Transverse colon (tissue), 4 donors: ENCODE measurements around the gene GRPEL1.

Source experiments
- CTCF ChIP-seq, 5 experiments: fragments of 200-600 bp in 3 of 5; fragments of 450-650 bp in 2 of 5; sonication (generic) in 3 of 5; IDR thresholded peaks; 1 replicate in 2 of 5; 2 replicates in 3 of 5; pipeline ENCODE4 v1.5.1; 2016 to 2017; ENCODE audit warnings: antibody characterized with exemption in 5 of 5, inconsistent platforms in 3 of 5, mild to moderate bottlenecking in 2 of 5, moderate library complexity in 1 of 5
- EP300 ChIP-seq: sonication (generic); formaldehyde crosslinking; IDR thresholded peaks from one replicate; pipeline ENCODE4 v1.6.1; 2017; ENCODE audit warnings: antibody characterized with exemption, low read depth
- POLR2A ChIP-seq: fragments of 450-650 bp; IDR thresholded peaks from one replicate; pipeline ENCODE4 v1.6.1; 2016; ENCODE audit warnings: antibody characterized with exemption, mild to moderate bottlenecking, moderate library complexity
- POLR2AphosphoS5 ChIP-seq, 3 donors: sonication (generic); formaldehyde crosslinking; IDR thresholded peaks; one replicate each; pipeline ENCODE4 v1.6.1; 2016; ENCODE audit warnings: antibody characterized with exemption in 3 of 3

DNA sequence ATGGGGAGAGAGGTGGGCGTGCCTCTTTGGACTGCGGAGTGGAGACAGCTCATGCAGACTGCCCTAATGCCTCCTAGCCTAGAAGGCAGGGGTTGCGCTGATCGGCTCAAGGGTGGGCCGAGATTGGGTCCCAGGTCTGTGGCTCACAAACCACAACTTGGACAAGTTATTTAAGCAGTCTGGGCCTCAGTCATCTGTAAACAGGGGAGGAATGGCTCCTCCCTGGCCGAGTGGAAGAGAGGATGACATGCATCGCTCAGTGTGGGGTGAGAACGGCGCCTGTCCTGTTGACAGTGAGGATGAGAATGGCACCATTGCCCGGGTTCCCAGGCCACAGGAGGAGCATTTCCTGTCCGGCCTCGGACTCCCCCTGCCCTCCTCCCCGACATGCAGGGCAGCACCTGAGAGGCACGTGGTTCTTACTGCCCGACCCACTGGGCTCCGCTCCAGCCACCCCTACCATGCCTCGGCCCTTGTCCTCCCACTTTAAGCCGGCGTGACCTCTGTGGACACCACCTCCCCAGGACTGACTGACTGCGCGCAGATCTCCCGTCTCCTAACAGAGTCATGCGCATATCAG, 40.3 kb upstream of the GRPEL1 start:
- TF ChIP-seq CTCF (IDR thresholded peaks at IDR 0.05), result no peak
- TF ChIP-seq POLR2A, result no peak
- no peak for TF ChIP-seq EP300
- TF ChIP-seq POLR2AphosphoS5 (IDR thresholded peaks at IDR 0.05), result no peak
